GM21576 (cell line): Measurements from ENCODE around the gene SMIM24.

Experiments used
- ATAC-seq: cut with Tn5 transposase; IDR thresholded peaks from one replicate; pipeline ENCODE4 v1.9.1; 2021; ENCODE audit warnings: mild to moderate bottlenecking, moderate library complexity; ENCODE audit not compliant: unreplicated experiment

Gene SMIM24

DNA sequence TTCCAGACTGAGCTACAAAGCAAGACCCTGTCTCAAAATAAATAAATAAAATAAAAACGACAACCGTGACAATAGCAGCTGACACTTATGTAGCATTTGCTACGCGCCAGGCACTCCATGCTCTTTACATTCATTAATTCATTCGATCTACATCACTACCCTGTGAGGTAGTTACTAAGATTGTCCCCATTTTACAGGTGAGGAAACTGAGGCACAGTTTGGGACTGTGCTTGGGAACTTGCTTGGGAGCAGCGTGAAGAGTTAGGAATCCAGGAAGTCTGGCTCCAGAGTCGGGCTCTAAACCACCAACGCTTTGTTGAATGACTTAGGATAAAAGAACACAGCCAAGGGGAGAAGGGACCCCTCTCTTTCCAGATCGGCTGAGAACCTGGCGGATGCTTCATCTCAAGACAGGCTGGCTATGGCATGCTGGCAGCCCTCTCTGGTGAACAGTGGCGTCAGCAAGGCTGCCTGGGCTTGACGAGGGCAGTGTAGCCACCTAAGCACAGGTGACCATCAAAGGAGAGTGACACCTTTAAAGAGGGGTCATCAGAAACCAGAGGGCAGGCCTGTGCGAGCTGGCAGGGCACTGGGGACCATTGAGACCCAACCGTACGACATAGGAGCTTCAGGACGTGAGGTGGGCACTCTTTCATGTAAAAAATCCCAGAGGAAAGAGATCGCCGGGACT is 19.6 kb upstream of the SMIM24 start:
- peak; percentile 8 for ATAC-seq

DNA sequence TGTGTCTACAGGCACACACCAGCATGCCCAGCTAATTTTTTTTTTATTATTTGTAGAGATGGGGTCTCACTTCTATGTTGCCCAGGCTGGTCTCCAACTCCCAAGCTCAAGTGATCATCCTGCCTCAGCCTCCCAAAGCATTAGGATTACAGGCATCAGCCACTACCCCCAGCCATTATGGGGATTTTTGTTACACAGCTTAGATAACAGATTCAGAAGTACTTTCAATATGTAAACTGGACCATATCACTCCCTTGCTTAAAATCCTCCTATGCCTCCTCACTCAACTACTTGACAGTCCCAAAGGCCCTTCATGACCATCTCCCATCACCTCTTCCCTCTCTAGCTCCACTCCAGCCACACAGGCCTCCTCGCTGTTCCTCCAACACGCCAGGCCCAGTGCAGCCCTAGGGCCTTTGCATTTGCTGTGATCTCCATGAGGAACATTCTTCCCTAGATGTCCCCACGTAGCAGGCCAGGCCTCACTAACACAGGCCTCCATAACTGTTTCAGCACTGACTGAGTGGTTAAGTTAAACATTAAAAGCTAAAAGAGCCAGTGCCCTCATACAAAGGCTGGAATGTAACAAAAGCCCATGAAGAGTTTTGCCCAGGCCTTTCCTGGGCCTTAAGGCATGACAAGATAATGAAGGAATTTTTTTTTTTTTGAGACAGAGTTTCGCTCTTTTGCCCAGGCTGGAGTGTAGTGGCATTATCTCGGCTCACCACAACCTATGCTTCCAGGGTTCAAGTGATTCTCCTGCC is 17.6 kb upstream of the SMIM24 start:
- ATAC-seq = no peak

DNA sequence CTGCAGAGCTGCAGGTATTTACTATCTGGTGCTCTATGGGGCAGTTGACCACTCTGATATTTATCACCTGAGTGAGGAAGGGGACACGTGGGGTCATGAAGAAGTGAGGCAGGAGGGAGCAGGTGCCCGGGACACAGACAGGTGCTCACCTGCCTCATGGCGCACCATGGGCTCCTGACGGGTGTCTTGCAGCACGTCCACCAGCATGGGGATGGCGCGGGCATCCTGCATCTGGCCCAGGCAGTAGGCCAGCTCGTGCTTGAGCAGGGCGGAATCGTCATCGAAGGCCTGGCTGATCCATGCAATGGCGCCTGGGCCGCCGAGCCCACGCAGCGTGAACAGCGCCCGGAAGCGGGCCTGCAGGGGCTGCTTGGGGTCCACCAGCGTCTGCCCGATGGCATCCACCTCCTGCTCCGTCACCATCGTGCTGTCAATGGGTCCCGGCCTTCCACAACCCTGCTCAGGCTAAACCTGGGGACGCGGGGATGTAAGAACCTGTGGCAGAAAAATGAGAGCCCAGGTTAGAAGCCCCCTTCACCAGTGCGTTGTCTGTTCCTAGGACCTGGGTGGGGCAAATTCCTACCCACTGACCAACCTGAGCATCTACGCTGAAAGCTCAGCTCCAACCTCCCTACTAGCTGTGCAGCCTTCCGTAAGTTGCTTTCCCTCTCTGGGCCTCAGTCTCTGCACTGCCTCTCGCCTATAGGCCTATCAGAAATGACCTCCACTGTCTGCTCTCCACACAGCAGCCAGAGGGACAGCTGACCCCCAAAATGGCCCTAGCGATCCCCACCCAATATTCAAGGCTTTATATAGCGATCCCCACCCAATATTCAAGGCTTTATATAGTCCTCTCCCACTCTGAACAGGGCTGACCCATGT is 16.3 kb upstream of the SMIM24 start:
- no peak for ATAC-seq

DNA sequence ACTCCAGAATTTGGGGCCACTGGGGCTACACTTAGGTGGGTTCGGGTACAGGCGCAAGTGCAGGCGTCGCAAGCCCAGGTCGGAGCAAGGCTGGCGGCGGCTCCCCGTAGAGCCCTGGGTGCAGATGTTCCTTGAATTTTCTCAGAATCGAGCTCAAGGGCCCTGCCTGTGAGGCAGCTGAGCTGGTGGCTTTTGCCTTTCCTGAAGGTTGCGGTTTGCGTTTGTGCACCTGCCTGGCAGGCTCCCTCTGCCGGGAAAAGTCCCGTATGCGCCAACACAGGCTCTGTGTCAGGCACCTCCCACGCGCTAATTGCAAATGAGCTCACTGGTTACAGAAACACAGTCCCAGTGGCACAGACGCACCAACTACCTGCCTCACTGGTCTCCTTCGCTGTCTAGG is 14.2 kb upstream of the SMIM24 start:
- ATAC-seq = no peak

DNA sequence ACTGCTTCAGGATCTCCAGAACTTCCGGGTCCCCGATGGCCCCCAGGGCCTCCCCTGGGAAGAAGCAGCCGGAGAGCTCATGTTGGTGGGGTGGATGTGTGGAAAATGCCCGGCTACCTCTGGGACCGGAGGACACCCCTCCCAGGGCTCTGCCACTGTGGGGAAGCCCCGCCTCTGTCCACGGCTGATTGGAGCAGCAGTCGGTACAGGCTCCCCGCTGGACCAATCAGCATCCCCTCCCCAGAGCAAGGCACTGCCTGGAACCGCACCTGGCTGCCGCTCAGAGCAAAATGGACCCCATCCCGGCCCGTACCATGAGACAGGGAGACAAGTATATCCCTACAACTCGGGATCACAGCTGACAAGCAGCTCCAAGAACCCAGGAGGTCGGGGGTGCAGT is 13.7 kb upstream of the SMIM24 start:
- ATAC-seq = no peak

DNA sequence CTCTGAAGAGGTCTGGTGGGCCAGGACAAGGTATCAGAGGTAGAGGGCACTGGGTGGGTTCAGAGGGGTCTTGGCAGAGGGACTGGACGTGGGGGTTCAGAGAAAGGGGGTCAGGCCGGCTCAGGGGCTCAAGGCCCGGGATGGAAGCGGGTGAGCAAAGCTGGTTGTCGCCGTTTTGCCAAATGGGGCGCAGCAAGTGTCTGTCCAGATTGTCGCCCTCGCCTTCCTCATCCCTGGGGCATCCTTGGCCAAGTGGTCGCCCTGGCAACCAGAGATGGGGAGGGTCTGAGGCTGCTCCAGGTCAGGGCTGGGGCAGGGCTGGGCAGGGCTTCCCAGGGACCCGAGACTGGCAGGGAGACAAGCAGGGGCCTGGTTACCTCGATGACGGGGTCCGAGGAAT is 13.3 kb upstream of the SMIM24 start:
- no peak for ATAC-seq

DNA sequence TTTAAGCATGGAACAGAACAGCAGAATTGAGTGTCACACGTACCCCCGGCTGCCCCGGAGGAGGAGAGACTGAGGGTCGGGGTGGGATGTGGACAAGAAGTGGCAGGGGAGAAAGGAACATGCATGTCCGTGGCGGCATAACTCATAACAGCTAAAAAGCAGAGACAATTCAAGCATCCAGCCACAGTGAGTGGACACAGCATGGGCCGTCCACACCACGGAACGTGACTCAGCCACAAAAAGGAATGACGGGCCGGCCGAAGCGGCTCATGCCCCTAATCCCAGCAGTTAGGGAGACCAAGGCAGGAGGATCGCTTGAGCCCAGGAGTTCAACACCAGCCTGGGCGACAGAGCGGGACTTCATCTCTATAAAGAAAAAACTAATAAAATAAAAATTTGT is 12.6 kb upstream of the SMIM24 start:
- ATAC-seq = no peak

DNA sequence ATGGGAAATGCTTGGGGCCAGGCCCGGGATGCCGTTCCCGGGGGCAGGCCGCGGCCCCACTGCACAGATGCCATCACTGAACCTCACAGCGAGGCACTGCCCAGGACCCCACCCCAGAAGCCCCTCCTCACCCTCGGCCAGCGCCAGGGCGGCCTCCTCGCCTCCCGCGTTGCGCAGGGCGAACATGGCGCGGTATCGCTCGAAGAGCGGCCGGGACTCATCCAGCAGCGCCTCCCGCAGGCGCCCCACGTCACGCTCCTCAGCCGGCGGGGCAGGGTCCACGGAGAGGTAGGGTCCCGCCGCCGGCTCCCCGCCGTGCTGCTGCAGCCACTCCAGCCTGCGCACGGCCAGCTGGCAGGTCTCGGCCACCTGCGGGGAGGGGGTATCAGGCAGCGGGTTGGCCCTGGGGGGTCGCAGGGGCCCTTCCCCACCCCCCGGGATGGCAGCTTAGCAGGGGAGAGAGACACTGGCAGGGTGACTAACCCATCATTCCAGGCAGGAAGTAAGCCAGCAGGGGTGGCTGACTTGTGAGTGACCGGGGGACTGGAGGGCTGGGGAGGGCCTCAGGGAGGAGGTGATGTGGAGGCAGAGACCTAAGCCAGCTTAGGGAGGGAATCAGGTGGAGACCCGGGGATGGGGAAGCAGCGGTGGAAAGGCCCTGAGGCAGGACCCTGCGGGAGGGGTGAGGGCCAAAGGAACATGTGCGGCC is 12.0 kb upstream of the SMIM24 start:
- no peak for ATAC-seq

DNA sequence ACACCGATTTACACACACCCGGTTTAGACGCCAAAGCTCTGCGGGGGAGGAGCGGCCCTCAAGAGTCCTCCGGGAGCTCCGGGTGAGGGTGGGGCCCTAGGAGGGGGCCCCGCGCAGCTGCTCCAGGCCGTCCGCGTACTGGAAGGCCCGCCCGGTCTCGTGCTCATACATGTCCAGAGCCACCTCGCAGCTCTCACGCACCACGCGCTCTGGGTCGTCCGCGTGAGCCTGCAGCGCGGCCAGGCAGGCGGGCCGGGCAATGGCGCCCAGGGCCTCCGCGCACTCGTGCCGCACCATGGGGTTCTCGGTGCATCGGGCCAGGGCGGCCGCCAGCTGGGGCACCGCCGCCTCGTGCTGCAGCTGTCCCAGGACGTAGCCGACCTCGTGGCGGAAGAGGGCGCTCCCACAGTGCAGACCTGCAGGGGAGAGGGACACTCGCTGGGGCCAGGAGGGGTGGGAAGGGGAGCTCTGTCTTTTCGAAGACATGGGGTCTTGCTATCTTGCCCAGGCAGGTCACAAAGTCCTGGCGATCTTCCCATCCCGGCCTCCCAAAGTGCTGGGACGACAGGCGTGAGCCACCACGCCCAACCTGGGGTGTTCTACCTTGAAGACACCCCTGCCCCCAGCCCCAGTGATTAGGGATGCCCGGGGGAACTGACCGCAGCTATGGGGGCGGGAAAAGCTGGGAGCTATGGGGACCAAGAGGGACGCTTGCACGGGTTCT is 11.2 kb upstream of the SMIM24 start:
- no peak for ATAC-seq

DNA sequence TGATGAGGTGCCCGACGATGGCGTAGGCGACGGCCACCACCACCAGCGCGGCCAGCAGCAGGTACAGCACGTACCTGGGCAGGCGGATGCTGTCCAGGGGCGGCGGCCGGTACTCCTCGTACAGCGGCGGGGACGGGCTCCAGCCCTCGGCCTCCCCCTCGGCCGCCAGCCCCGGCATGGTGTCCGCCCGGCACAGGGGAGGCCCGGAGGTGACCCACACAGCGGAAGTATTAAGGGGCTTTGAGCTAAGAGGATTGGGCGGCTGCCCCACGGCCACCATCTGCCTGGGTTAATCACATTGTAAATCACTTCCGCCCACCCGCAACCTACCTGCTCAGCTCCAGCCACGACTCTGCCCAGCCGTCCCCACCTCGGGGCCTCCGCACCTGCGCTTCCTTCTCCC is 2.9 kb upstream of the SMIM24 start, which contains the start of gene SMIM44:
Gene SMIM44 (minus strand): TSS at position 216 of the 403 bp plus-strand sequence. CDS start 38 bp downstream, at position 178.
- ATAC-seq = no peak

DNA sequence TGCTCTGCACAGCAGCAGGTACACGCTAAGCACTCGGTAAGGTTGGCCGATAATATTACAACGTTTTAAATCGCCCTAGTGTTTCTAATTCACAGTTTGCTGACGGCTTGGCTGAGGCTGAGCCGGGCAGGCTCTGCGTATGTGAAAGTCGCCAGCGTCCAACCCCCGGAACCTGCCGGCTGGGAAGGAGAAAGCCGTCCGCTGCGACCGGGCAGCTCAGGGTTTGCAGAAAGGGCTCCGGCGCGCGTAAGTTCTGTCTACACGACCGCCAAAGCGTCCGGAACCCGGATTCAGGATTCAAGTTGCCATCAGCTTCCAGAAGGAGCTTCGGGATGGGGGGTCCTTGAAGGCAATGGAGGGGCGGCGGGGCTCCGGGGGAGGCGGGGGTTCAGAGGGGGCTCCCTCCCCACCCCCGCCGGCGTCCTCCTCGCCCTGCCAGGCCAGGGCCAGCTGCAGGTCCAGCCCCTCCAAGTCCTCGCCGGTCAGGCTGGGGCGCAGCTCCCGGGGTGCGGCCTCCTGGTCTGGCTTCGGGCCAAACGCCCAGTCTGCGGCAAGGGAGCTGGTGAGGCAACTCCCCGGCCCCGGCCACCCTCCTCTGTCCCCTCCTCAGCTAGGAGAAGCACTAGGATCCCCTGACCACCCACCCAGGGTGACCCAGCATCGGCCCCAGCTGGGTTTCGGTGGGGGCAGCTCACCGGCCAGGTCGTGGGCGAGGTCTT is 2.3 kb upstream of the SMIM24 start:
- no peak for ATAC-seq

DNA sequence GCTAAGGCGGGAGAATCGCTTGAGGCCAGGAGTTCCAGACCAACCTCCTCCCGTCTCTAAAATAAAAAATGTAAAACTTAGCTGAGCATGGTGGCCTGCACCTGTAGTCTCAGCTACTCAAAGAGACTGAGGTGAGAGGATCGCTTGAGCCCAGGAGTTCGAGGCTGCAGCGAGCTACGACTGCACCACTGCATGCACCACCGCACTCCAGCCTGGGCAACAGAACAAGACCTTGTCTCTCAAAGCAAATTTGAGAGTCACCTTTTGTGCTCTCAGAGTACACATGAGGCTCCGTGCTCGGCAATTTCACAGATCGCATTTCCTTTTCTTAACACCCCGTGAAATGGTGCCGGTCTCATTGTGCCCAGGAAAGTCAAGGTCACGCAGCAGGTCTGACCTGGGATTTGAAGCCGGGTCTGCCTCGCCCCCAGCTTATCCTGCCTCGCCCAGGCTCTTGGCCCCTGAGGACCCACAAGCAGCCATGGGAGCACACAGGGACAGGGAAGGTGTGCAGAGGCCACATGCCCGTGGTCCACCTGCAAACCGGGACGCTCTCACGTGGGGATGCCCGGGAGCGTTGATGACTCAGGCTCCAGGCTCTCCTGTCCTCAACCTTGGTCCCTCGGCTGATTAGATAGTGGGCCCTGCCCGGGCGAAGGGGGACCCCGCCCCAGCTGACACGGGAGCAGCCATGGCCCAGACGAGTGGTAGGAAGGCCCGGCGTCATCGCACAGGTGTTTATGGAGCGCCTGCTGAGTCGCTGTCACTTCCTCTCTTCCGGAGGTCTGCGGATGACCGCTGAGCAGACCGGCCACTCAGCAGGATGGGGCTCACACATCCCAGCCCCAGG is 1.1 kb upstream of the SMIM24 start:
- no peak for ATAC-seq

DNA sequence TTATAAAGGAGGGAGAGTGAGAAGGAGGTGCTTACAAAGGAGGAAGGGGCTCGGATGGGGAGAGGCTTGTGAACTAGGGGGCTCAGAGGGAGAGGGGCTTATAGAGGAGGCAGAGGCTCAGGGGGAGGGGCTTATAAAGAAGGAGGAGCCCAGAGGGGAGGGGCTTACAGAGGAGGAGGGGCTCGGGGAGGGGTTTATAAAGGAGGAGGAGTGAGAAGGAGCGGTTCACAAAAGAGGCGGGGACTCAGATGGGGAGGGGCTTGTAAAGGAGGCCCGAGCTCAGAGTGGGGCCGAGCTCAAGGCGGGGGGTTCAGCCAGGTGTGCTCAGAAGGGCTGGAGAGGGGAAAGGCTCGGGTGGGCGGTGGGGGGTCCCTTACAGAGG is 500 bp downstream of the SMIM24 start:
- no peak for ATAC-seq

DNA sequence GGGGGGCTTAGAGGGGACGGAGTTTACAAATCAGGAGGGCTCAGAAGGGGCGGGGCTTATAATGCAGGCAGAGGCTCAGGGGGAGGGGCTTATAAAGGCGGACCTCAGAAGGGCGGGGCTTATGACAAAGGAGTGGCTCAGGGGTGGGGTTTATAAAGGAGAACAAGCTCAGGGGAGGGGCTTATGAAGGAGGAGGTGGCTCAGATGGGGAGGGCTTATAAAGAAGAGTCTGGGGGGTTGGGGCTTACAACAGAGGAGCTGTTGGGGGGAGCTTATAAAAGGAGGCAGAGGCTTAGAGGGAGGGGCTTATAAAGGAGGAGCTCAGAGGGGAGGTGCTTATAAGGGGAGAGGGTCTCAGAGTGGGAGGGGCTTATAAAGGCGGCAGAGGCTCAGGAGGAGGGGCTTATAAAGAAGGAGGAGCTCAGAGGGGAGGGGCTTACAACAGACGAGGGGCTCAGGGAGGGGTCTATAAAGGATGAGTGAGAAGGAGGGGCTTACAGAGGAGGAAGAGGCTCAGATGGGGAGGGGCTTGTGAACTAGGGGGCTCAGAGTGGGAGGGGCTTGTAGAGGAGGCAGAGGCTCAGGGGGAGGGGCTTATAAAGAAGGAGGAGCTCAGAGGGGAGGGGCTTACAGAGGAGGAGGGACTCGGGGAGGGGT is 1.0 kb downstream of the SMIM24 start:
- ATAC-seq = no peak

DNA sequence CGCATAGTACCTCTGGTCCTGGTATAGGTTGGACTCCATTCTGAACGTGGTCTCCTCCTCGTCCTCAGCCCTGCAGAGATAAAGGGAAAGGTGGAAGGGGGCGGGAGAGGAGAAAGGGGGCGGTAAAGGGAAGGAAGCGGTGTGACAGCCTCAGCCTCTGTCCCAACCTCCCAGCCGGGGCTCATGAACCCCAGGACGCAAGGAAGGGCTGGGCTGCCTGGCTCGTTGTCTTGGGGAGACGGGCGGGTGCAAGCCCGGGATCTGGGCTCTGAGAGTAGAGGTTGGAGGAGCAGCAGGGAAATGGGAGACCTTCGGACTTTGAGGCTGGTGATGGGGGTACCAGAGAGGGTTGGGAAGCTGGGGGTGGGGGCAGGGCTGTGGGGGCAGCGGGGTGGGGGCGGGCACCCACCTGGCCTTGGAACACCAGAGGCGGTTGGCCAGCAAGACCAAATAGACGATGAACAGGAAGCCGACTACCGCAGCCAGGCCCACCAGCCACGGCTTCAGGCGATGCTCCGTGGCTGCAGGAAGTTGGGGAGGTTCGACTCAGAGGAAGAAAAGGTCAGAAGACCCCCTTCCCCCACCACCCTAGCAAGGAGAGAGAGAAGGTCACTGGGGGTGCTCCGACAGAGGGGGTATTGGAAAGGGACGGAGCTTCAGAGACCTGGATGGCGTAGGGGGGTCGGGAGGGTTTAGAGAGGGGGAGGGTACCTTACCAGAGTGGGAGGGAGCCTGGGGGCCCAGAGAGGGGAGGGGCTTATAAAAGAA is 1.7 kb downstream of the SMIM24 start:
- ATAC-seq = no peak

DNA sequence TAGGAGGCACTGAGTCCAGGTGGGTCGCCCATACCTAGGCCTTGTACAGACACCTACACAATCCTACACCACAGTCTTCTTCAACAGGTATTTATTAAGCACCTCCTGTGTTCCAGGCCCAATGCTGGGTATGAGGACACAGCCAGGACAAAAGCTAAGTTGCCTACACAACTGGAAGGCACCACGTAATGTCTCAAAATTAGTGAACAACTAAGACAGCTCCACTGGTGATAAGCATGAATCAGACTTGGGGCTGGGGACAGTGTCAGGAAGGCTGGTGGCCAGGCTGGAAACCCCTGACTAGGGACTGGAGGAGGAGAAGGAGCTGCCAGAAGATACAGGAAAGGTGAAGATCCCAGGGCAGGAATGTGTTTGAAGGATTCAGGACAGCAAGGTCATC is 2.4 kb downstream of the SMIM24 start:
- ATAC-seq = no peak

DNA sequence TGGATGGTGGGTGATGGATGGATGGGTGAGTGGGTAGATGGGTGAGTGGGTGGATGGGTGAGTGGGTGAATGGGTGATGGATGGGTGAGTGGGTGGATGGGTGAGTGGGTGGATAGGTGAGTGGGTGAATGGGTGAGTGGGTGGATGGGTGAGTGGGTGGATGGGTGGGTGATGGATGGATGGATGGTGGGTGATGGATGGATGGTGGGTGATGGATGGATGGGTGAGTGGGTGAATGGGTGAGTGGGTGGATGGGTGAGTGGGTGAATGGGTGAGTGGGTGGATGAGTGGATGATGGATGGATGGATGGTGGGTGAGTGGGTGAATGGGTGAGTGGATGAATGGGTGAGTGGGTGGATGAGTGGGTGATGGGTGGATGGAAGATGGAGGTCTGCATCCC is 2.8 kb downstream of the SMIM24 start:
- no peak for ATAC-seq
